Superior temporal gyrus (tissue), 1 donor: ENCODE measurements around the gene FTO.

Experiments used
- DNase-seq: peaks from one replicate; pipeline ENCODE4 v3.0.0-alpha.2; 2016; ENCODE audit errors: extremely low spot score

The FTO gene

DNA sequence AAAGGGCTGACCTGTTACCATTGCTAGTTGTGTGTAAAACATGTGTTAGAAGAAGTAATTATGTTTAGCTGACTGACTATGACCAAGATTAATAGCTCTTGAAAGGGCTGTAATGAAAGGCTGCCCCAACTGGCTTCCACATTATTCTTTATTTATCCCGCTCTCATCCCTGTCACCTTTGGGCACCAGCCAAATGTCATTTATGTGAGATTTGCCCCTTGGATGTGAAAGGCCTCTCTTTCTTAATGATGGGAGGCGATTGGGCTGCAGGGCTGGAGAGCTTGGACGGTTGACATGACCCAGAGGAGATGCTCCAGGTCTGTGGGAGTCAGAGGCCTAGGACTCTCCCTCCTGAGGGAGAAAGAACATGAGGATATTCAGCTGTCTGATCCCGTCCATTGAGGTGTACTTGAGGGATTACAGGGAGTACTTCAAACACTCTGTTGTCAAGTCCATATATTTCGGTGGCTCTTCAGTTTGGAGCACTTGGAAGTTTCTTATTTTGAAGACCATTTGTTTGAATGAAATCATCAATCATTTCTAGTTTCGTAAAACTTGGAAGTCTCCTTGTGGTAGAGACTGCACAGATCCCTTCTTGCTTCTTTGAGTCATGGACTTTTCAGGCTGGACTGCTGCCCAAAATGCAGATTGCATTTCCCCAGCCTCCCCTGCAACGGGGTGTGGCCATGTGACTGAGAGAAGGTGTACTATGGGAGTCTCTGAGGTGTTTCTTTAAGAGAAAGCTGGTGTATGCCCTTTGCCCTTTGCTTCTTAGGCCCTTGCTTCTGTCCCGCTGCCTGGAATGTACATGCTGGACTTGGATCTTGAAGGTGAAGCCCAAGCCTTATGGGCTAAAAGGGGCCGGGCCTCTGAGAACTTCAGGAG lies 51.3 kb downstream of the FTO start:
- no peak for DNase-seq

DNA sequence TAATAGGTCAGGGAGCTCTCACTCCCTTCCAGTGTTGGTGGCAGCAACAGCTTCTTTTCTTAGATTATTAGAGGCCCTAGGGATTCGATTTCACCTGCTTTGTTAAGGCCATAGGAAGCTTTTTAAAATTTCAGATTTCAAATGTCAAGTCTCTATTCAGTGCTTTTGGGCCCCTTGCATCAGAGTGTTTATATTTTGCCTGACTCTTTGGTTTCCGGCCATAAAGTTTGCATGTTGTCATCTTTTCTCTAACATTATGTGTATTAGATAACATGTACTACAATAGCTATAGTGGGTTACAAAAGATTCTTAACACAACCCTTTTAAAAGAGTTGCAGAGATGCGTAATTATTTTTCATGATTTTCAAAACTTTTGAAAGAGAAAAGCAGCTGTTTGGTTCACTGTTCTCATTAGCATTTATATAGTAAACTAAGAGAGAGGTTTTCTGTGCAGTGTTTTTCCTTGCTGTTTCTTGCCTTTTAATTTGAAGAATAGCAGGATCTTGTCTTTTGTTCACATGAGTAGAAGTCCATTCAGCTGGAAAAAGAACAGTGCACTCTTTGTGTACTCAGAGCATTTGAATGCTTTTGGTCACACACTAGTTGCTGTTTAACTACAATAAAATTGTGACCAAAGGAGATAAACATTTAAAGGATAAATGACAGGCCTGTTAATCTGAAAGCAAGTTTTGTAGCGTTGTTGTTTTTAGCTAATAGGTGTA lies 52.5 kb downstream of the FTO start:
- DNase-seq: peak; percentile 87

DNA sequence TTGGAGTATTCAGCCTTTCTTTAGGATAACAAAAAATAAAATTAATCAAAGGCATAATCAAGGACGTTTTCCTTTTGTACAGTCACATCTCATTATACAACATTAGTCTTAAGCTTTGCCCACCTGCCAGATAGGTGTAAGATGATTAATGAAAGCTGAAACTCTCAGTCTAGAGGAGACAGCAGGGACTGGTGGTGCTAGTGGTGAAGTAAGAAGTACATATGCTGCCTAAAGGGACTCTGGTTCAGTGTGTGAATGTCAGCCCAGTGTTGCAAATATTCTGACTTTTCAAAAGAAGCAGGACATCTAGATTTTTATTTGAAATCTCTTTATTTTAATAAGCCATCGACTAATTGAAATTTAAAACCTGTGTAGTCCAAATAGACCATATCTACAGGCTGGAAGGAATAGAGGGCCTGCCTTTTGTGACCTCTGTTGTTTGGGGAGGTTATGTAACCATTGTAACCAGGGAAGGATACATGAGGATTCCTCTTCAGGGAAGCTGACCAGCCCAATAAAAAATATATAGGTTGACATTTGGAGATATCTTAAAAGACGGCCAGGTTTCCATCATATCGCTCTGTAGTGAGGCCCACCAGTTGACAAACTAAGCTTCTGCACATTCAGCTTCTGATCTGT lies 54.1 kb downstream of the FTO start:
- DNase-seq: no peak

DNA sequence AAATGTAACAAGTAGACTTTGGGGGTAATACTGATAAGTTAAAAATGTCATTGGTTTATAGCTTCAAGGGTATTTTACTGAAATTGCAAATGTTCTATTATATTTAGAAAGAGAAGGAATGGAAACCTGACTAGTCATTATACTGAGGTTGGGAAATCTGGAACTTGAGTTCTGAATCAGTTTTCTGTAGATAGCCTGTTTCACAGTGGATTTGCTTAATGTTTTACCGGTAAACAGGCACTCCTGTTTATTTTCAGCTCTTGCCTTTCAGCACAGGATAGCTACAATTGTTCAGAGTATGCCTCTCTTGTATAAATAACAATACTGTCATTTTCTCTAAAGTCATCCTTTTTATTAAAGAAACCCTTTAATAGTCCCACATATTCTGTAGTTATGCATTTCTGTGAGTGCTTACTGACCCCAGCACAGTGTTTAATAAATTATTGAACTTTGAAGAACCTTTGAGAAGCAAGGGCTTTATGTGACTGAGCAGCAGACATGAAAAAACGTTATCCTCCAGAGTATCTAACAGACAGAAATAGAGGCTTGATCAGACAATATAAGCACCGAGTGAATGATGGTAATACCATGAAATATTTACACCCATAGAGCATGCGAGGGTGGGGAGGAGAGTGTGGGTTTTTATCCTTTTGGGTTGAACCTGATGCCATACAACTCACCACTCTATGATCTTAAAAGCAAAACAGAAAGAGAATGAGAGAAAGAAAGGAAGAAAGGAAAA lies 58.2 kb downstream of the FTO start:
- DNase-seq: no peak

DNA sequence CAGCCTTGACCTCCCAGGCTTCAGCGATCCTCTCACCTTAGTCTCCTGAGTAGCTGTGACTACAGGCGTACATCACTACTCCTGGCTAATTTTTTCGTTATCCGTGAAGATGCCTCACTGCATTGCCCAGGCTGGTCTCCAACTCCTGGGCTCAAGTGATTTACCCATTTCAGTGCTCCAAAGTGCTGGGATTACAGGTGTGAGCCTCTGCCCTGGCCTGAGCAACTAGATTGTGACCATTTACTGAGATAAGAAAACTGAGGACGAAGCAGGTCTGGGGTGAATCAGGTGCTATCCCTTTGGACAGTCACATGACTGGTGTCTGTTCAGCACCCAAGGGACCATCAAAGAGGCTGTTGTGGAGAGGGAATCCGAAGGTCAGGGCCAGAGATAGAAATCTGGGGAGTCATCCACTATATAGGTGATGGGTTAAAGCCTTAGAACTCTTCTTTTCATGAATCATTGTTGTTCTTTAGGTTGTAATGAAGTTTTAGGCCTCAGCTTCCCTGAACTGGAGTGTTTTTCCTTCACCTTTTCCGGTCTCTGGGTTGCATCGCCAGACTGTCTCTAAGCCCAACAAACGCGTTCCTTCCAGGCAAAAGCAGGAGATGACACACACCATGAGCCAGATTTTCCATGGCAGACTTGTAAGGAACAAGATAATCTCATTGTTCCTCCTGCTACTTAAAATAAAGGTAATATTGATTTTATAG lies 62.5 kb downstream of the FTO start:
- no peak for DNase-seq

DNA sequence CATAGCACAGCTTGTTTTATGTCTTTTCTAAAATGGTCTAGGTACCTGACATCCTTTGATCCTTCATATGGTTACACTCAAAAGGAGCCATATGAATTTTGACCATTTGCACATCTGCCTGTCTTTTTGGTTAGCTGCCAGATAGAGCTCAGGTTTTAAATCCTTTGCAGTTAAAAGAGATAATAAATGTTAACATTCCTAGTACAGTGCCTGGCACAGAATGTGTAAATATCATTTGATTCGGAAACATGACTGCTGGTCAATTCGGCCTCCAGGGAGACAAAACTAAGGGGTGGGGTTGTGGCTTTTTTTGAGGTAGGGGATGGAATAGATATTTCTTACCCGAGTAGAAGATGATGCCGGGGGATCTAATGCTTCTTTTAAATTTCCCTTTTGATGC lies 64.2 kb downstream of the FTO start:
- DNase-seq: no peak

DNA sequence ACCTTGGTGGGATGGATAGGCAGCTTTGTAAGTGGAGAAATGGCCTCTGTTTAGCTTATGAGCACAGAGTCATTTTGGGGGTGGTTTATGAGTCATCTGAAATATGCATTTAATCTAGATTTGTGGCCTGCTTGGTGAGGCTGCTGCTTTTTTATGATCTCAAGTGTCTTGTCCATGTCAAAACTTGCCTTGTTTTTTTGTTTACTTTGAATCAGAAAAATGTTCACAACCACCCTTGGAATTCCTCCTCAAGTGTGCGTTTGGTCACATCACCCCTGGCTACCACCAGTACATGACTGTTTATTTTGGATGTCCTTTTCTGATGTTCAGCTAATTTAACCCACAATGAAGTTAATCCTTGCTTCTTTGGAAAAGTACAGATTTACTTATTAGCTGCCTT lies 64.6 kb downstream of the FTO start:
- no peak for DNase-seq

DNA sequence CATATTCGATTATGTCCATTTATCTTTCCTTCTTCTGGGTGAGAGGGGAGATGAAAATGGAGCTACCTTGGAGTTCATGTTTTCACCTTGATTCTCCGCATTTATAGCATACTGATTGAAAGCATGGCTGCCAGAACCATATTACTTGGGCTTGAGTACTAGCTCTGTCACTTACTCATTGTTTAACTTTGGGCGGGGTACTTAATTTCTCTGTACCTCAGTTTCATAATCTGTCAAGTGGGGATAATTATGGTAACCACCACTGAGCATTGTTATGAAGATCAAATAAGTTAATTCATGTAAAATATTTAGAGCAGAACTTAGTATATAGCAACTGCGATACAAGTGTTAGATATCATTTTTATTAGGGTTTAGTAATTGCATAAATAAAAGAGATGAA lies 65.2 kb downstream of the FTO start:
- no peak for DNase-seq

DNA sequence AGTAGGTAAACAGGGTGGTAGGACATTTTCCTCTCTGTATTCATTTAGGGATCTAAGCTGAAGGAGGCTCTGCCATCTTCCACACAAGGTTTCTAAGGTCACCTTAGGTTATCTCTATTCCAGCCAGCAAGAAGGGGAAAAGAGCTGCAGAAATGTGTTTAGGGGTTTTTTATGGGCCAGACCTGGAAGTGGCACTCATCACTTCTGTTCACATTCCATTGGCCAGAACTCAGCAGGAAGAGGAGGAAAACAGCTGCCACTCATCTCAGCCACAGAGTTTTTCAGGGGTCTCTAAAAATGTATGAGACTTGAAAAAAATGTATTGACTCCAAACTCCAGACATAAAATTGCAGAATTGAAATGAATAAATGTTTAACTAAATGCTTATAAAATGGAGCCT lies 65.8 kb downstream of the FTO start:
- DNase-seq: no peak

DNA sequence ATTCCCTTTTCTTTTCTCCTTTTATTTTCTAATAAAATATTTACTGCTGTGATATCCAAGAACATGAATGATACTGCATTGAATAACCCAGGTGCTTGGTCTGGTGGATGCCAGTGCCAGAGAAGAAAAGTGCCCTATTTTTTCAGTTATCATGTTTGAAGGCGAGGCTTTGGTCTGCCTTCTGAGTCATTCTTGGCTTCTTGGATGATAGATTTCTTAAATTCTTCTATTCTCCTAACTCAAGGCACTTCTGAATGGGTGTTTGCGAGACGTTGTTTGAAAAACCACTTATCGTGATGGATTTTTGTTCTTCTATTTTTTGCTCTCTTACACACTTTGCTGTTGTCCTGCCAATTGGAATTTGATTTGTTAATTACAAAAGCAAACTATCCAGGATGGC lies 66.7 kb downstream of the FTO start:
- no peak for DNase-seq

DNA sequence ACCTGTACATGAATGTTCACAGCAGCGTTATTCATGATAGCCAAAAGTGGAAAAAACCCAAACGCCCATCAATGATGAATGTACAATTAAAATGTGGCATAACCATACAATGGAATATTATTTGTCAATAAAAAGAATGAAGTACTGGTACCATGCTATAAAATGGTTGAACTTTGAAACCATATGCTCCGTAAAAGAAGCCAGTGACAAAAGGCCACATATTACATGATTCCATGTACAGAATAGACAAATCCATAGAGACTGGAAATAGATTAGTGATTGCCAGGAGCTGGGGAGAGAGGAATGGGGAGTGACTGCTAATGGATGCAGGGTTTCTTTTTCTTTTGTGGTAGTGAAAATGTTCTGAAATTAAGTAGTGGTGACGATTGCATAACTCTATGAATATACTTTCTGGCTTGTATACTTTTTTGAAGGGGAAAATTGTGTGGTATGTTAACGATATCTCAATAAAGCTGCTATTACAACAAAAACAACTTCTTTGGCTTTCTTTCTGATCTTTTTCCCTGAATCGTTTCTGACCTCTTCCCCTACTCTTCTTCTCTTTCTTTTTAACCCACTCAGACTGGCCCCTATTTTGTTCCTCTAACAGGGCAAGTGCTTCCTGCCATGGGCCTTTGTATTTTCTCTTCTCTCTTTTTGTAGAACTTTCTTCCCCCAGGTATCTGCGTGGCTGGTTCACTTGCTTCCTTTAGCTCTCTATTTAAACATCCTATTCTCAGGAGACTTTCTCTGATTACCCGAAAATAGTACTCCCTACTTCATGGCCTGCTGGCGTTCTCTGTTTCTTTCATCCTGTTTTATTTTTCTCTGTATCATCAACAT lies 67.9 kb downstream of the FTO start:
- no peak for DNase-seq

DNA sequence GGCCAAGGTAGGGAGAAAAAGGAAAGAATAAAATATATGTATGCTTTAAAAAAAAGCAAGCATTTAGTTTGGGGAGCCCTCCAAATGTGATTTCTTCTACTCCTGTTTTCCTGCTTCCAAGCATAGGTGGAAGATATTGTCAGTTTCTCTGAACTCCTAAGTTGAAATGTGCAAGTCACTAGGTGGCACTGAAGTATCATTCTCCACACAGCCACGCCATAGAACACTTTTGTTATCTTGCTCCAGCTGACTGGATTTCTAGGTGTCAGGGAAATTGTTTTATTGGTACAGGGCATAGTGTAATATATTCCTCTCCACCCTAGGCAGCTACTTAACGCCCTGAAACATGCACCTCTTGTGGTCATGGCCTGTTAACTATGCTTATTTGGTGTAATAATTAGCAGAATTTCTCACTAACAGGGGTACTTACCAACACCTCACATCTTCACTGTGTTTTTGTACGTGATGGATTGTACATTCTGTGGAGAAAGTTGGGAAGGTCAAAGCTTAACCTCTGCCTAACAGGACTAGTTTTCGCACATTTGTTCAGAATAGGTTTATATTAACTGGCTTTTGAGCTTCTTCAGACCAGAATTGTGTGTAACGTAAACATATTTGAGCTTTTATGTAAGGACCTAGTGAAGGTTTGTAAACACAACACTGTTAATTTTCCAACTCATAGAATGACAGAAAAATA lies 69.3 kb downstream of the FTO start:
- DNase-seq: peak; percentile 85

DNA sequence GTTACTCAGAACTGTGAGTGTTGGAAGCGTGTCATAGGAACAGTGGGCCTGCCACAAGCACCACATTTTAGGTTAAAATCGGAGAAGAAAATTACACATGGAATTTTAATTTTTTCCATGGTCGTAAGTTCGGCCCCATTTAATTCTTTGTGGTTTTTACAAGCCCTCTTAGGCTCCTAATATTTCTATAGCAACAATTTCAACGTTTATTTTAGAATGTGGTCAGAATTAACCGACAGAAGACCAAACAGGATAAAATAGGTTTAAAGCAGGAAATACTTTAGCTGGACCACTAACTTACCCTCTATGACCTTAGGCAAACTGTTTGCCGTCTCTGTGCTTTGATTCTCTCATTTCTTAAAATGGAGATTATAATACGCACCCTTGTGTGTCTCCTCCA lies 69.9 kb downstream of the FTO start:
- no peak for DNase-seq

DNA sequence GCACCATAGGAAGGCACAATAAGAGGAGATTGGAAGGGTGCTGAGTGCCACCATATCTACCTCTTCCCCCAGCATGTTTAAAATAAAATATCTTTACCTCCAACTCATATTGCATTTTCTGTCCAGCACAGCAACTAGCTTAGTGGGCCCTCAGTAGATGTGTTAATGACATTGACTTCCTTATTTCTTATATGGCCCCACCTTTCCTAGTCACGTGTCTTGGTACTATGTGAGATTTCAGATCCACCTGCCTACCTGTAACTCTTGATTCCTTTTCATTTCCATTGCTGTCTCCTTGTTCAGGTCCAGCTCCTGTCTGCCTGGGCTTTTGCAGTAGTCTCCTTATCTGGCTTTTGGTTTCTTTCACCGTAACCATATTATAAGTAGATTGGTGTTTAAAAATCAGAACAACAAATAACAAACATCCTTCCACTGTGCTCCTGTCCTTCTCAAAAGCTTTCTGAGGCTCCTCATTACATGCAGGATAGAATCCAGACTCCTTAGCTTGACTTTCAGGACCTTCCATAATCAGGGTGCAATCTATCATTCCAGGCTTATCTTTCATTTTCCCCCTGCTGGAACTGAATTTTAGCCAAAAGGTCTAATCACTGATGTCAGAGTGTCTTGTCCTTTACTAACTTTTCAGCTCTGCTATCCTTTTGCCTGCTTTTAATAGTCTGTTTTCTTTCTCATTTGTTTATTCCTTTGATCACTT lies 71.3 kb downstream of the FTO start:
- DNase-seq: no peak

DNA sequence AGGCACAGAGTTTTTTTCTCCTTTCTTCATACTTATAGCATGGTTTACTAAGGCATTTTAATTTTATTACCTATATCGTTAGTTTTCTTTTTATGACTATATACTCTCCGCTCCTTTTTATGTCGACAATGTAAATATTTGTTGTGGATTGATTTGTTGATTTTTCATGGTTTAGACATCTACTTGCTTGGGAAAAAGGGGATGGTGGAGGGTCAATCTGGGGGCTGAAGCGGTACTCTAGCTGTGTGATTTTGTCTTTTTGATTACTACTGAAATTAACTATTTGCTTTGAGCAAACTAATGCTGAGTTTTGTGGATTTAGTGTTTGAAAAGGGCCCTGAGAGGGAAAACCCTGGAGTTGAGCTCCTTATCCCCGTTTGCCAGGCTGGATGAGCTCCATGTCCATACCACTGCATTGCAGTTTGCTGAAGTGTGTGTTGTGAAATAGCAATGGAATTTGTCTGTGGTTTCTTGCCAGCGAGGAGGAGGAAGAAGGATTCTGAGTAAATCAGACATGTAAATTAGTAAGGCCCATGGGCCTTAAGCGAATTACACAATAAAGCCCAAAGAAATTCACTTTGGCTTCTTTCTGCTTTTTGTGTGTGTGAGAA lies 72.0 kb downstream of the FTO start:
- DNase-seq: no peak

DNA sequence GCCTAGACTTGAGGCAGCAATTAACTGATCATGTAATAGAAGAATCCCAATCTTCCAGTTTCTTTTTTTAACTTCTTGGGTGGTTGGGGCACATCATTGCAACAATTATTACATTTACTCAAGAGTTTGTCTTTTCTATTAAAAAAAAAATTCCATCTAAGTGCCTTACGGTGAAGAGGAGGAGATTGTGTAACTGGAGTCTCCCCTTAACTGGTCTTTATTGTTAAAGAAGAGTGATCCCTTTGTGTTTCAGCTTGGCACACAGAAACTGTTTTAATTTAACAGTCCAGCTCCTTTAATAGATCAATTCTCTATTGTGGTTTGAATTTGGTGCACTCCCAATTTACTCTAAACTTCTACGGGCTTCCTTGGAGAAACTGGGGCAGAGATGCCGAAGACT lies 75.2 kb downstream of the FTO start:
- DNase-seq: no peak

DNA sequence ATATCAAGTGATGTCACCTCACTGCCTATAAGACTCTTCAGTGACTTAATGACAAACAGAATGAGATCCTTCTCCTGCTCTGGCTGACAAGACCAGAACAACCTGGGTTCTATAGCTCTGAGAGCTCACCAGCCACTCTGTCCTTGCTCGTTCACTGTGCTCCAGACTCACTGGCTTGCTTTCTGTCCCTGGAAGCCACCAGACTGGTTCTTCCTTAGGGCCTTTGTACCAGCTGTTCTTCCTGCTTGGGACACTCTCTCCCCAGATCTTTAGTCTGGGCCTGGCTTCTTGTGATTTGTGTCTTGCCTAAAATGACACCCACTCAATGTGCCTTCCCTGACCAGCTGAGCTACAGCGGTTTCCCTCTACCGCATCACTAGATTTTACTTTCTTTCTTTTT lies 76.1 kb downstream of the FTO start:
- no peak for DNase-seq

DNA sequence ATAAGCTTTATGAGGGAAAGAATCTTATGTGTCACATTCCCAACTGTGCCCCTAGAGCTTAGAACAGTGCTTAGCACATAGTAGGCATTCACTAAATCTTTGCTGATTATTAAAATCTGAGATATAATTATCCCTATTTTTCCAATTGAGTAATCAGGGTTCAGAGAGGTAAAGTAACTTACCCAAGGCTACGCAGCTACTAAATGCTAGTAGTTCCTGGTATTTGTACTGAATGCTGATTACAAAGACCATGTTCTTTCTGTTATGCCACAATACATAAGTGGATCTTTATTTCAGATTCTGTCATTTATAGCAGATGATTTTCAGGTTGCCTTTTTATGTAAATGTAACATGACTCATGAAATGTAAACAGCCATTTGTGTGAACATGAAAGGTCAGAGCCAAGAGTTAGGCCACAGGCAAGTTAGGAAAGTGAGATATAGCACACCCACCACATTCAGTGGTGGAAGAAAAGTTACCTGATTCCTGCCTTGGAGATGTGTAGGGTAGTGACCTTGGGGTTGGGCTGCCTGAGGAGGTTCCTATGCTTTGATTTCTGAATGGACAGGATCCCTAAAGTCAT lies 77.2 kb downstream of the FTO start:
- no peak for DNase-seq
